HepG2 (cell line): ENCODE measurements around the gene FGF14.

ENCODE experiments used
- BRCA1 ChIP-seq: sonication (generic); formaldehyde crosslinking; IDR thresholded peaks from 2 replicates; pipeline ENCODE4 v1.4.0; 2020; ENCODE audit warnings: missing genetic modification reagents
- GATAD2A ChIP-seq: IDR thresholded peaks from 2 replicates; pipeline ENCODE4 v1.6.1; 2016
- PRDM15 ChIP-seq: sonication (generic); formaldehyde crosslinking; IDR thresholded peaks from 2 replicates; pipeline ENCODE4 v1.4.0; 2020; ENCODE audit warnings: missing genetic modification reagents
- RAD21 ChIP-seq: fragments of 450-650 bp; formaldehyde crosslinking; IDR thresholded peaks from 2 replicates; pipeline ENCODE4 v1.5.0; 2020; ENCODE audit warnings: mild to moderate bottlenecking
- SRF ChIP-seq: IDR thresholded peaks from 2 replicates; pipeline ENCODE4 v1.6.1; 2011; ENCODE audit warnings: mild to moderate bottlenecking, low read depth, low read length, moderate library complexity
- SUZ12 ChIP-seq: fragments of 150-350 bp; IDR thresholded peaks from 2 replicates; pipeline ENCODE4 v1.6.1; 2014; ENCODE audit warnings: low read depth, low read length
- ZNF577 ChIP-seq: sonication (generic); formaldehyde crosslinking; IDR thresholded peaks from 2 replicates; pipeline ENCODE4 v1.4.0; 2020; ENCODE audit warnings: mild to moderate bottlenecking, low read depth, missing genetic modification reagents, borderline replicate concordance
- ZNF678 ChIP-seq: sonication (generic); formaldehyde crosslinking; IDR thresholded peaks from 2 replicates; pipeline ENCODE4 v1.4.0; 2020; ENCODE audit warnings: mild to moderate bottlenecking, missing genetic modification reagents
- ZNF768 ChIP-seq: sonication (generic); formaldehyde crosslinking; IDR thresholded peaks from 2 replicates; pipeline ENCODE4 v1.4.0; 2020; ENCODE audit warnings: missing genetic modification reagents
- ZNF839 ChIP-seq: sonication (generic); formaldehyde crosslinking; IDR thresholded peaks from 2 replicates; pipeline ENCODE4 v1.4.0; 2020; ENCODE audit warnings: missing genetic modification reagents, mild to moderate bottlenecking, borderline replicate concordance
- TF ChIP-seq, protein P1 (sequence below): sonication (generic); formaldehyde crosslinking; IDR thresholded peaks from 2 replicates; pipeline ENCODE4 v1.5.0; 2020; ENCODE audit warnings: mild to moderate bottlenecking, missing genetic modification reagents, moderate library complexity

DNA sequence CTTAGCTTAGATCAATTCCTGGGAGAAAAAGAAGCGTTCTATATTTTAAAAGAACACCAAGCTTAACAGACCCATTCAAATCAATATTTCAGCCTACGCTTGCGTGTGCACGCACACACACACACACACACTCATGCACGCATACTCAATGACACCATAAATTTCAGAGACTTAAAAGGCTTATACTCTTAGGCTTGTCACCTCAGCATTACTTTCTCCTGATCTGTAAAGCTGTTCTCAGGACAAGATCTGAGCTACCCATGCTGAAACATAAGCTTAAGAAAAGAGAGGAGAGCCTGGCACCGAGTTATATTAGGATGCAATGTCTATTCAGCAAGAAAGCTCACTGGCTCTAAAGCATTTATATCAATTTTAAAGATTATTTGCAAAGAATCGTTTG lies 368.5 kb downstream of the FGF14 start:
- TF ChIP-seq RAD21 (no peak), PRDM15 (CRISPR knock-in tag) (no peak), ZNF839 (CRISPR knock-in tag) (no peak), ZNF577 (no peak), ZNF768 (CRISPR knock-in tag) (no peak), ZNF678 (CRISPR knock-in tag) (no peak), BRCA1 (CRISPR knock-in tag) (no peak), GATAD2A (no peak), SRF (no peak), SUZ12 (no peak)
- TF ChIP-seq, protein P1, sequence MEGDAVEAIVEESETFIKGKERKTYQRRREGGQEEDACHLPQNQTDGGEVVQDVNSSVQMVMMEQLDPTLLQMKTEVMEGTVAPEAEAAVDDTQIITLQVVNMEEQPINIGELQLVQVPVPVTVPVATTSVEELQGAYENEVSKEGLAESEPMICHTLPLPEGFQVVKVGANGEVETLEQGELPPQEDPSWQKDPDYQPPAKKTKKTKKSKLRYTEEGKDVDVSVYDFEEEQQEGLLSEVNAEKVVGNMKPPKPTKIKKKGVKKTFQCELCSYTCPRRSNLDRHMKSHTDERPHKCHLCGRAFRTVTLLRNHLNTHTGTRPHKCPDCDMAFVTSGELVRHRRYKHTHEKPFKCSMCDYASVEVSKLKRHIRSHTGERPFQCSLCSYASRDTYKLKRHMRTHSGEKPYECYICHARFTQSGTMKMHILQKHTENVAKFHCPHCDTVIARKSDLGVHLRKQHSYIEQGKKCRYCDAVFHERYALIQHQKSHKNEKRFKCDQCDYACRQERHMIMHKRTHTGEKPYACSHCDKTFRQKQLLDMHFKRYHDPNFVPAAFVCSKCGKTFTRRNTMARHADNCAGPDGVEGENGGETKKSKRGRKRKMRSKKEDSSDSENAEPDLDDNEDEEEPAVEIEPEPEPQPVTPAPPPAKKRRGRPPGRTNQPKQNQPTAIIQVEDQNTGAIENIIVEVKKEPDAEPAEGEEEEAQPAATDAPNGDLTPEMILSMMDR (CRISPR knock-in tag): no peak
